SK-N-MC (cell line): Measurements from ENCODE around the gene SH3D19.

Experiments
- EZH2 ChIP-seq: fragments of 200-600 bp; sonication (generic); IDR thresholded peaks from one replicate; pipeline ENCODE4 v1.6.1; 2017; ENCODE audit warnings: antibody characterized with exemption
- FOXP2 ChIP-seq: optimal IDR thresholded peaks from 2 replicates; pipeline ENCODE3; 2011; ENCODE audit warnings: mild to moderate bottlenecking, moderate library complexity; ENCODE audit not compliant: insufficient read depth; ENCODE audit errors: extremely low read length, control extremely low read depth
- POLR2AphosphoS5 ChIP-seq: IDR thresholded peaks from 2 replicates; pipeline ENCODE4 v1.6.1; 2012; ENCODE audit warnings: mild to moderate bottlenecking, low read depth, low read length, borderline replicate concordance

GRCh38 chr4:151296227-151296626 lies 29.2 kb downstream of the SH3D19 start:
- TF ChIP-seq EZH2 (no peak), POLR2AphosphoS5 (no peak), FOXP2 (no peak)
